NOMO-1 treated with dmso at 0.1 percent for 144 hours (cell line): ENCODE results near the gene GPR37L1.
"Not testable (repeated sequence)": the region's sequence is repeated elsewhere in the genome, so short reads cannot be mapped to it uniquely, and the experiment has no call there.

Experiments
- DNase-seq: peaks from one replicate; lab custom pipeline; 2025; ENCODE audit not compliant: unreplicated experiment; lab: John Stamatoyannopoulos, UW

Gene GPR37L1

GRCh38 chr1:202107801-202108731 lies 14.7 kb upstream of the GPR37L1 start:
- DNase-seq: no peak

- DNase-seq: no peak
These were observed 11.7 kb upstream of the GPR37L1 start for GRCh38 chr1:202110977-202111376.

- DNase-seq: not testable (repeated sequence)
These were observed 11.1 kb upstream of the GPR37L1 start for GRCh38 chr1:202111589-202111988.

- DNase-seq: no peak
These were observed 9.6 kb upstream of the GPR37L1 start for GRCh38 chr1:202112859-202113689.

- DNase-seq: no peak
These were observed 8.9 kb upstream of the GPR37L1 start for GRCh38 chr1:202113690-202114300.

GRCh38 chr1:202116287-202116686 lies 6.4 kb upstream of the GPR37L1 start:
- no peak for DNase-seq

- DNase-seq: no peak
These were observed 4.8 kb upstream of the GPR37L1 start for GRCh38 chr1:202117898-202118371.

- DNase-seq: no peak
These were observed 1.7 kb upstream of the GPR37L1 start for GRCh38 chr1:202121006-202121405.

GRCh38 chr1:202123336-202123813 lies 658 bp downstream of the GPR37L1 start:
- DNase-seq: no peak

GRCh38 chr1:202124142-202124541 lies 1.4 kb downstream of the GPR37L1 start:
- DNase-seq: no peak

GRCh38 chr1:202125611-202126010 lies 2.9 kb downstream of the GPR37L1 start:
- no peak for DNase-seq

- no peak for DNase-seq
These were observed 3.7 kb downstream of the GPR37L1 start for GRCh38 chr1:202126426-202126825.

- no peak for DNase-seq
These were observed 4.3 kb downstream of the GPR37L1 start for GRCh38 chr1:202127061-202127460.

- no peak for DNase-seq
These were observed 5.3 kb downstream of the GPR37L1 start for GRCh38 chr1:202127836-202128622.

GRCh38 chr1:202129453-202130296 lies 7.0 kb downstream of the GPR37L1 start:
- no peak for DNase-seq

- no peak for DNase-seq
These were observed 7.6 kb downstream of the GPR37L1 start for GRCh38 chr1:202130297-202130721.

- no peak for DNase-seq
These were observed 8.3 kb downstream of the GPR37L1 start for GRCh38 chr1:202130816-202131522.

GRCh38 chr1:202131956-202132821 lies 9.5 kb downstream of the GPR37L1 start:
- DNase-seq: no peak
